B cell (primary cell): ENCODE results near the gene KCNH8. TPM values are rescaled to one million over a fixed set of nuclear protein-coding genes. Genes with fewer than 3 reads are reported as not detected.

Experiments used
- ATAC-seq: fragments of 200-7000 bp; cut with Tn5 transposase; one replicate; pipeline ENCODE4 v1.10.0; 2021; ENCODE audit warnings: low read depth, mild to moderate bottlenecking, moderate number of reproducible peaks, moderate library complexity
- CTCF ChIA-PET: fragments of 350-600 bp; sonication (Branson Sonifier 250); formaldehyde crosslinking; loops from one replicate; lab custom pipeline; 2021; ENCODE audit warnings: antibody characterized with exemption, inconsistent platforms; lab: Charles Lee
- POLR2A ChIA-PET: fragments of 350-600 bp; sonication (Branson Sonifier 250); formaldehyde crosslinking; loops from one replicate; lab custom pipeline; 2021; ENCODE audit warnings: antibody characterized with exemption; lab: Charles Lee
- DNase-seq: peaks from one replicate; pipeline ENCODE4 v3.0.0; 2013
- H2AFZ ChIP-seq: 2 replicates; pipeline ENCODE4 v1.6.1; 2012; ENCODE audit warnings: mild to moderate bottlenecking, low read depth, low read length; ENCODE audit not compliant: insufficient read depth, poor library complexity, severe bottlenecking
- H3K27ac ChIP-seq, 2 donors: 1 replicate in 1 of 2; 2 replicates in 1 of 2; pipeline ENCODE4 v1.5.1; 2012 to 2013; ENCODE audit warnings: low read length in 2 of 2, mild to moderate bottlenecking in 2 of 2, moderate library complexity in 1 of 2
- H3K27me3 ChIP-seq, 4 experiments: fragments of 200-600 bp in 1 of 4; sonication (generic) in 1 of 4; replicated peaks in 1 of 4; 1 replicate in 2 of 4; 2 replicates in 2 of 4; pipeline versions ENCODE4 v1.6.1 to v1.7.0; 2013 to 2016; ENCODE audit warnings: low read length in 3 of 4, mild to moderate bottlenecking in 2 of 4, mixed read lengths in 1 of 4, moderate library complexity in 1 of 4; ENCODE audit not compliant: insufficient read depth in 4 of 4, control insufficient read depth in 3 of 4; ENCODE audit errors: control extremely low read depth in 1 of 4
- H3K36me3 ChIP-seq, 2 experiments: replicated peaks in 1 of 2; 1 replicate in 1 of 2; 2 replicates in 1 of 2; pipeline versions ENCODE4 v1.6.1 to v1.7.1; 2013; ENCODE audit warnings: low read length in 1 of 2; ENCODE audit not compliant: insufficient read depth in 2 of 2, control insufficient read depth in 1 of 2; ENCODE audit errors: control extremely low read depth in 1 of 2, extremely low read depth in 1 of 2
- H3K4me1 ChIP-seq, 2 donors: fragments of 200-600 bp in 1 of 2; sonication (generic) in 1 of 2; 1 replicate in 1 of 2; 2 replicates in 1 of 2; pipeline versions ENCODE4 v1.5.1 to v1.6.1; 2013 to 2017; ENCODE audit warnings: low read length in 2 of 2; ENCODE audit not compliant: control insufficient read depth in 2 of 2, insufficient read depth in 2 of 2
- H3K4me2 ChIP-seq: replicated peaks from 2 replicates; pipeline ENCODE3; 2012; ENCODE audit warnings: mild to moderate bottlenecking, low read depth, low read length; ENCODE audit not compliant: poor library complexity, severe bottlenecking
- H3K4me3 ChIP-seq, 5 experiments: fragments of 200-600 bp in 1 of 5; sonication (generic) in 1 of 5; 1 replicate in 3 of 5; 2 replicates in 2 of 5; pipeline versions ENCODE4 v1.5.1 to v1.7.0; 2011 to 2016; ENCODE audit warnings: low read length in 4 of 5, mild to moderate bottlenecking in 4 of 5, low read depth in 2 of 5, control low read depth in 1 of 5, moderate library complexity in 1 of 5; ENCODE audit not compliant: insufficient read depth in 1 of 5; ENCODE audit errors: control extremely low read depth in 1 of 5, extremely low read depth in 1 of 5
- H3K79me2 ChIP-seq: fragments of 200-600 bp; sonication (generic); one replicate; pipeline ENCODE4 v1.6.0; 2016; ENCODE audit warnings: low read length; ENCODE audit not compliant: control insufficient read depth, insufficient read depth
- H3K9ac ChIP-seq: fragments of 200-600 bp; sonication (generic); 2 replicates; pipeline ENCODE4 v1.6.1; 2017; ENCODE audit warnings: mild to moderate bottlenecking, low read length, moderate library complexity
- H3K9me3 ChIP-seq, 3 donors: one replicate each; pipeline versions ENCODE4 v1.6.1 to v1.7.1; 2013; ENCODE audit warnings: low read length in 2 of 3; ENCODE audit not compliant: control insufficient read depth in 2 of 3, insufficient read depth in 1 of 3; ENCODE audit errors: control extremely low read depth in 1 of 3
- H4K20me1 ChIP-seq: 2 replicates; pipeline ENCODE4 v1.6.0; 2012; ENCODE audit warnings: mild to moderate bottlenecking, low read length; ENCODE audit not compliant: insufficient read depth, control insufficient read depth, poor library complexity, severe bottlenecking
- H3K27ac Mint-ChIP-seq: one replicate; pipeline ENCODE4 v1.8.0; 2021; ENCODE audit warnings: mixed read lengths
- H3K27me3 Mint-ChIP-seq: one replicate; pipeline ENCODE4 v1.8.0; 2021; ENCODE audit warnings: mixed read lengths
- H3K4me1 Mint-ChIP-seq: one replicate; pipeline ENCODE4 v1.8.0; 2021; ENCODE audit warnings: mixed read lengths
- H3K4me3 Mint-ChIP-seq: one replicate; pipeline ENCODE4 v1.8.0; 2021; ENCODE audit warnings: mixed read lengths
- H3K9me3 Mint-ChIP-seq: one replicate; pipeline ENCODE4 v1.8.0; 2022; ENCODE audit warnings: mixed read lengths; ENCODE audit not compliant: insufficient read depth
- CTCF ChIP-seq: fragments of 200-600 bp; IDR thresholded peaks from one replicate; pipeline ENCODE4 v1.8.0; 2022; ENCODE audit warnings: antibody characterized with exemption, mild to moderate bottlenecking
- EZH2 ChIP-seq: IDR thresholded peaks from 2 replicates; pipeline ENCODE4 v1.6.1; 2012; ENCODE audit warnings: borderline replicate concordance, low read depth, mild to moderate bottlenecking, moderate library complexity, low read length; ENCODE audit not compliant: insufficient read depth, poor library complexity, severe bottlenecking
- WGBS: methylation state at CpG from one replicate; pipeline ENCODE4 v1.1.5; 2013; ENCODE audit warnings: missing lambda C conversion rate; ENCODE audit not compliant: insufficient coverage; 5-methylcytosine and 5-hydroxymethylcytosine counted together
- intact Hi-C: fragments of 100-400 bp; cut with micrococcal nuclease; formaldehyde crosslinking; loops from one replicate; pipeline ENCODE4 v1.10.0; 2022
- polyA plus RNA-seq: library from polyadenylated mRNA; depleted of rRNA; stranded (reverse); fragments of >200 nt; gene quantifications from 2 replicates; pipeline ENCODE4 v1.2.3, GENCODE V29; 2012
- total RNA-seq, 2 donors: library from RNA; stranded (reverse); fragments of 120-200 nt in 1 of 2; gene quantifications; 1 replicate in 1 of 2; 2 replicates in 1 of 2; pipeline versions ENCODE4 v1.2.3 to v1.2.4, GENCODE V29; 2013 to 2022

Gene KCNH8
- total and polyA plus RNA-seq, 2 donors (not counting 1 experiment from before 2014, with no cell fraction given), result 4.0 to 12.7 TPM

GRCh38 chr3:19531426-19531825, 383.1 kb downstream of the KCNH8 start:
- Mint-ChIP-seq H3K4me1 (peaks cover 42% of the 10 kb centered on the region), H3K9me3 (no peaks in the 10 kb centered on the region), H3K27ac (no peak overlapping the region), H3K4me3 (peak overlapping the region; percentile 4), H3K27me3 (no peaks in the 10 kb centered on the region)
- no peaks in the 10 kb centered on the region for H3K79me2 ChIP-seq
- H3K9me3 ChIP-seq, result peaks cover 0 to 4% (median 0%) of the 10 kb centered on the region in 3 donors
- H3K27me3 ChIP-seq, result no peaks in the 10 kb centered on the region
- intact Hi-C loops, result no loop called here
- H3K36me3 ChIP-seq, result peaks cover 0 to under 1% of the 10 kb centered on the region in 2 experiments
- H4K20me1 ChIP-seq, result no peaks in the 10 kb centered on the region
- H3K4me3 ChIP-seq, result no peak overlapping the region
- WGBS, result no CpG with 5 or more reads among the region's 1 CpG
- DNase-seq (no peak), ATAC-seq (no peak)
- ChIA-PET POLR2A (no interaction called here), CTCF (no interaction called here)
- H2AFZ ChIP-seq, result peak overlapping the region; percentile 18
- peak overlapping the region; percentile 30 for H3K4me2 ChIP-seq
- H3K9ac ChIP-seq, result peak overlapping the region; percentile 31
- no peak for TF ChIP-seq EZH2
- TF ChIP-seq CTCF, result no peak
- peaks cover 31 to 37% of the 10 kb centered on the region in 2 donors for H3K4me1 ChIP-seq
- H3K27ac ChIP-seq, result peak overlapping the region; percentile 4 to 51

GRCh38 chr3:19539518-19540392, 391.4 kb downstream of the KCNH8 start:
- H3K4me2 ChIP-seq, result peak overlapping the region; percentile 60
- H3K4me3 ChIP-seq, result peak overlapping the region in 2 of 5 experiments; percentile 18
- H3K4me1 ChIP-seq, result peaks cover 71 to 74% of the 10 kb centered on the region in 2 donors
- peak; percentile 67 for ATAC-seq
- no CpG with 5 or more reads among the region's 2 CpGs for WGBS
- TF ChIP-seq CTCF (no peak), EZH2 (no peak)
- H3K9me3 ChIP-seq, result peaks cover 0 to 3% (median 3%) of the 10 kb centered on the region in 3 donors
- H3K36me3 ChIP-seq, result no peaks in the 10 kb centered on the region
- H3K4me3 Mint-ChIP-seq, result peak overlapping the region; percentile 78
- H3K27ac ChIP-seq, result peak overlapping the region; percentile 93
- DNase-seq, result peak; percentile 62
- no peaks in the 10 kb centered on the region for H3K27me3 ChIP-seq
- no peaks in the 10 kb centered on the region for H3K9me3 Mint-ChIP-seq
- POLR2A ChIA-PET, result no interaction called here
- H2AFZ ChIP-seq, result peak overlapping the region; percentile 71
- no peaks in the 10 kb centered on the region for H3K79me2 ChIP-seq
- H3K27me3 Mint-ChIP-seq, result no peaks in the 10 kb centered on the region
- H3K9ac ChIP-seq, result peak overlapping the region; percentile 18
- peak overlapping the region; percentile 96 for H3K27ac Mint-ChIP-seq
- CTCF ChIA-PET, result interaction anchor here (0.9 to 4.0 kb wide), 6 partner anchors 106 to 475 kb away, joined by 3 to 25 read pairs (median 5); no protein-coding TSS in a partner anchor
- peaks cover 79% of the 10 kb centered on the region for H3K4me1 Mint-ChIP-seq
- no peaks in the 10 kb centered on the region for H4K20me1 ChIP-seq
- intact Hi-C loops, result loop anchor here (2.0 to 5.0 kb wide), 5 partner anchors 92 to 492 kb away; partner anchors contain the start of gene RAB5A
